HG02678 (cell line): ENCODE results near the gene RBM27.
"Not testable (repeated sequence)": the region's sequence is repeated elsewhere in the genome, so short reads cannot be mapped to it uniquely, and the experiment has no call there.

Source experiments
- ATAC-seq: cut with Tn5 transposase; IDR thresholded peaks from one replicate; pipeline ENCODE4 v1.9.1; 2021; ENCODE audit warnings: mild to moderate bottlenecking, moderate library complexity; ENCODE audit not compliant: unreplicated experiment

The RBM27 gene

GRCh38 chr5:146206257-146206656 lies 2.9 kb downstream of the RBM27 start:
- ATAC-seq = no peak

- ATAC-seq = no peak
These were observed 5.6 kb downstream of the RBM27 start for GRCh38 chr5:146208916-146209522.

- no peak for ATAC-seq
These were observed 6.3 kb downstream of the RBM27 start for GRCh38 chr5:146209714-146210113.

- not testable (repeated sequence) for ATAC-seq
These were observed 7.4 kb downstream of the RBM27 start for GRCh38 chr5:146210810-146211209.

GRCh38 chr5:146213210-146213826 lies 9.9 kb downstream of the RBM27 start:
- no peak for ATAC-seq

GRCh38 chr5:146214881-146215280 lies 11.5 kb downstream of the RBM27 start:
- ATAC-seq = not testable (repeated sequence)

- ATAC-seq = no peak
These were observed 14.8 kb downstream of the RBM27 start for GRCh38 chr5:146218168-146218567.

- ATAC-seq = no peak
These were observed 15.8 kb downstream of the RBM27 start for GRCh38 chr5:146219243-146219642.

- no peak for ATAC-seq
These were observed 17.8 kb downstream of the RBM27 start for GRCh38 chr5:146221234-146221633.

- no peak for ATAC-seq
These were observed 18.6 kb downstream of the RBM27 start for GRCh38 chr5:146222005-146222404.

- ATAC-seq = no peak
These were observed 19.8 kb downstream of the RBM27 start for GRCh38 chr5:146223179-146223578.

- ATAC-seq = no peak
These were observed 25.8 kb downstream of the RBM27 start for GRCh38 chr5:146229222-146229621.

GRCh38 chr5:146232223-146232622 lies 28.8 kb downstream of the RBM27 start:
- no peak for ATAC-seq

GRCh38 chr5:146233441-146233840 lies 30.0 kb downstream of the RBM27 start:
- no peak for ATAC-seq

GRCh38 chr5:146238973-146239372 lies 35.6 kb downstream of the RBM27 start:
- peak; percentile 73 for ATAC-seq

GRCh38 chr5:146240951-146241350 lies 37.5 kb downstream of the RBM27 start:
- ATAC-seq = no peak

- ATAC-seq = no peak
These were observed 39.8 kb downstream of the RBM27 start for GRCh38 chr5:146243247-146243646.

- ATAC-seq = no peak
These were observed 45.2 kb downstream of the RBM27 start for GRCh38 chr5:146248561-146248960.

- ATAC-seq = no peak
These were observed 46.4 kb downstream of the RBM27 start for GRCh38 chr5:146249801-146250200.
